GM10847 (cell line): ENCODE measurements around the gene TNS1.

Experiments
- POLR2A ChIP-seq: IDR thresholded peaks from 2 replicates; pipeline ENCODE4 v1.6.1; 2011; ENCODE audit not compliant: insufficient read length; ENCODE audit errors: extremely low read depth

The TNS1 gene

GRCh38 chr2:217919781-217920351 is 82.9 kb downstream of the TNS1 start:
- no peak for TF ChIP-seq POLR2A

GRCh38 chr2:217919204-217919603 is 83.6 kb downstream of the TNS1 start:
- no peak for TF ChIP-seq POLR2A

GRCh38 chr2:217918308-217919024 is 84.3 kb downstream of the TNS1 start:
- no peak for TF ChIP-seq POLR2A

- TF ChIP-seq POLR2A, result no peak
Observed at GRCh38 chr2:217916504-217917254, 86.1 kb downstream of the TNS1 start.

GRCh38 chr2:217915706-217916105 is 87.1 kb downstream of the TNS1 start:
- TF ChIP-seq POLR2A, result no peak

GRCh38 chr2:217914878-217915277 is 87.9 kb downstream of the TNS1 start:
- no peak for TF ChIP-seq POLR2A

- TF ChIP-seq POLR2A, result no peak
Observed at GRCh38 chr2:217914078-217914477, 88.7 kb downstream of the TNS1 start.

GRCh38 chr2:217913436-217913835 is 89.4 kb downstream of the TNS1 start:
- TF ChIP-seq POLR2A, result no peak

- no peak for TF ChIP-seq POLR2A
Observed at GRCh38 chr2:217912098-217913024, 90.4 kb downstream of the TNS1 start.

GRCh38 chr2:217911283-217912097 is 91.3 kb downstream of the TNS1 start:
- no peak for TF ChIP-seq POLR2A

GRCh38 chr2:217910875-217911212 is 92.0 kb downstream of the TNS1 start:
- no peak for TF ChIP-seq POLR2A

GRCh38 chr2:217909156-217909820 is 93.5 kb downstream of the TNS1 start:
- no peak for TF ChIP-seq POLR2A

GRCh38 chr2:217908544-217908943 is 94.3 kb downstream of the TNS1 start:
- no peak for TF ChIP-seq POLR2A

- no peak for TF ChIP-seq POLR2A
Observed at GRCh38 chr2:217907266-217907665, 95.5 kb downstream of the TNS1 start.
